ENCODE measurements around the gene COBL.

The COBL gene

GRCh38 chr7:51113560-51113959 lies 203.0 kb downstream of the COBL start:
- no peak for DNase-seq
- in situ Hi-C loops (cut with MboI; ENCODE audit: low pct_unique_long_range_greater_than_20kb, low sequenced_read_pairs), result no loop called here

- in situ Hi-C loops (cut with MboI; ENCODE audit: low pct_unique_long_range_greater_than_20kb, low sequenced_read_pairs), result no loop called here
- DNase-seq, result no peak
Measured at GRCh38 chr7:51111241-51111940, 205.2 kb downstream of the COBL start.

GRCh38 chr7:51108134-51108533 lies 208.5 kb downstream of the COBL start:
- in situ Hi-C loops (cut with MboI; ENCODE audit: low pct_unique_long_range_greater_than_20kb, low sequenced_read_pairs), result no loop called here
- DNase-seq, result no peak

- in situ Hi-C loops (cut with MboI; ENCODE audit: low pct_unique_long_range_greater_than_20kb, low sequenced_read_pairs), result no loop called here
- no peak for DNase-seq
Measured at GRCh38 chr7:51104278-51104677, 212.3 kb downstream of the COBL start.

GRCh38 chr7:51103718-51104117 lies 212.9 kb downstream of the COBL start:
- in situ Hi-C loops (cut with MboI; ENCODE audit: low pct_unique_long_range_greater_than_20kb, low sequenced_read_pairs), result no loop called here

GRCh38 chr7:51102828-51103227 lies 213.8 kb downstream of the COBL start:
- in situ Hi-C loops (cut with MboI; ENCODE audit: low pct_unique_long_range_greater_than_20kb, low sequenced_read_pairs), result no loop called here
- no peak for DNase-seq

More at GRCh38 chr7:51103718-51104117, 212.9 kb downstream of the COBL start:
- DNase-seq, result no peak

GRCh38 chr7:51101111-51101757 lies 215.4 kb downstream of the COBL start:
- no peak for DNase-seq
- in situ Hi-C loops (cut with MboI; ENCODE audit: low pct_unique_long_range_greater_than_20kb, low sequenced_read_pairs), result no loop called here

- no peak for DNase-seq
- in situ Hi-C loops (cut with MboI; ENCODE audit: low pct_unique_long_range_greater_than_20kb, low sequenced_read_pairs), result no loop called here
Measured at GRCh38 chr7:51090411-51090810, 226.2 kb downstream of the COBL start.

- no peak for DNase-seq
- in situ Hi-C loops (cut with MboI; ENCODE audit: low pct_unique_long_range_greater_than_20kb, low sequenced_read_pairs), result no loop called here
Measured at GRCh38 chr7:51085034-51085692, 231.4 kb downstream of the COBL start.

GRCh38 chr7:51084121-51084520 lies 232.5 kb downstream of the COBL start:
- in situ Hi-C loops (cut with MboI; ENCODE audit: low pct_unique_long_range_greater_than_20kb, low sequenced_read_pairs), result no loop called here
- no peak for DNase-seq

GRCh38 chr7:51082940-51083533 lies 233.6 kb downstream of the COBL start:
- DNase-seq, result no peak
- in situ Hi-C loops (cut with MboI; ENCODE audit: low pct_unique_long_range_greater_than_20kb, low sequenced_read_pairs), result no loop called here

GRCh38 chr7:51082096-51082840 lies 234.3 kb downstream of the COBL start:
- in situ Hi-C loops (cut with MboI; ENCODE audit: low pct_unique_long_range_greater_than_20kb, low sequenced_read_pairs), result no loop called here
- no peak for DNase-seq

- in situ Hi-C loops (cut with MboI; ENCODE audit: low pct_unique_long_range_greater_than_20kb, low sequenced_read_pairs), result no loop called here
- no peak for DNase-seq
Measured at GRCh38 chr7:51081270-51081890, 235.2 kb downstream of the COBL start.

- in situ Hi-C loops (cut with MboI; ENCODE audit: low pct_unique_long_range_greater_than_20kb, low sequenced_read_pairs), result no loop called here
- DNase-seq, result no peak
Measured at GRCh38 chr7:51080622-51081269, 235.9 kb downstream of the COBL start.

GRCh38 chr7:51080216-51080615 lies 236.4 kb downstream of the COBL start:
- DNase-seq, result no peak
- in situ Hi-C loops (cut with MboI; ENCODE audit: low pct_unique_long_range_greater_than_20kb, low sequenced_read_pairs), result no loop called here

GRCh38 chr7:51079494-51079893 lies 237.1 kb downstream of the COBL start:
- in situ Hi-C loops (cut with MboI; ENCODE audit: low pct_unique_long_range_greater_than_20kb, low sequenced_read_pairs), result no loop called here
- DNase-seq, result no peak

GRCh38 chr7:51078653-51079052 lies 238.0 kb downstream of the COBL start:
- no peak for DNase-seq
- in situ Hi-C loops (cut with MboI; ENCODE audit: low pct_unique_long_range_greater_than_20kb, low sequenced_read_pairs), result no loop called here

GRCh38 chr7:51077987-51078370 lies 238.6 kb downstream of the COBL start:
- no peak for DNase-seq
- in situ Hi-C loops (cut with MboI; ENCODE audit: low pct_unique_long_range_greater_than_20kb, low sequenced_read_pairs), result no loop called here

Measured in KBM-7 (cell line).